HG03442 (cell line): ENCODE results near the gene ANKRD31.

Experiments used
- ATAC-seq: cut with Tn5 transposase; IDR thresholded peaks from one replicate; pipeline ENCODE4 v1.9.1; 2021; ENCODE audit warnings: mild to moderate bottlenecking, moderate library complexity; ENCODE audit not compliant: unreplicated experiment

Gene ANKRD31

GRCh38 chr5:75071100-75071499 is 165.6 kb downstream of the ANKRD31 start:
- ATAC-seq, result no peak

DNA sequence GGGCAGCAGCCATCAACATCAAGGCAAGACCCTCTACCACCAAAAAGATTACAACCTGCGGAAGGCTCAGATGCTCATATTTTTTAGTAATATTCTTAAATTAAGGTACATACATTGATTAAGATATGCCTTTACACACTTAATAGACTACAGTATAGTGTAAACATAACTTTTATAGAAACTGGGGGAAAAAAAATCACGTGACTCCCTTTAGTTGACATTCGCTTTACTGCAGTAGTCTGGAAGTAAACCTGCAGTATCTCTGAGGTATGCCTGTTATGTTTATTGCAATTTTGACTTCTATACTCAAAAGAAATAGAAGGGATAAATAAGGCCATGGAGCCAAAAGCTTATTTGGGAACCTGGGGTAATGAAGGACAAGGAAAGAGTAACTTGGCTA is 169.2 kb downstream of the ANKRD31 start:
- no peak for ATAC-seq

- ATAC-seq, result no peak
Observed at GRCh38 chr5:75062925-75063531, 173.7 kb downstream of the ANKRD31 start.

DNA sequence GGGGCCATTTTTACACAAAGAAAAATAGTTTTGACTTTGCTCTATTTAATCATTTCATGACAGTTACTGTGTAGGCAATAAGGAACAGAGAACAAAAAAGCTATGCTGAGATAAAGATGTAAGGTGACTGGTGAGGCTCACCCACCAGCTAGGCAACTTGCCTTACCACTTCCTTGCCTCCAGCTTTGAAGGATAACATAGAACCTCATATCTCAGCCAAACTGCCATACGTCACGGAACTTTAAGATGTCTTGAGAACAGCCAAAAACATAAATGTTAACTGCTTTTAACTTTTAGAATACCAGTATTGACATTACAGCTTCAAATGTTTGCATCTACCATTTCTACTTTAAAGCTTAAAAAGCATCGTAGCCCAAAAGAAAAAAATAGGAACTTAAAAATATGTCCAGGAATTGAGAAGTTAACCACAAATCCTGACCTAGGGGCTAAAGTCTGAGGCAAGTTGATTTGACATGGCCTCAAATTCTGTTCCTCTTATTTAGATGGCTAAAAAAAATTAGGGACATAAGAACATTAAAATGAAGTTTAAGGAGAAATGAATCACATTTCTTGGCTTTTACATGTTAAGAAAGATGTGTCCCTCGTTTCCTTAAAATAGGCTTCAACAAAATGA is 176.6 kb downstream of the ANKRD31 start:
- no peak for ATAC-seq

- no peak for ATAC-seq
Observed at GRCh38 chr5:75058986-75059535, 177.6 kb downstream of the ANKRD31 start.

- no peak for ATAC-seq
Observed at GRCh38 chr5:75057561-75057960, 179.1 kb downstream of the ANKRD31 start.

- ATAC-seq, result no peak
Observed at GRCh38 chr5:75055727-75056144, 180.9 kb downstream of the ANKRD31 start.

DNA sequence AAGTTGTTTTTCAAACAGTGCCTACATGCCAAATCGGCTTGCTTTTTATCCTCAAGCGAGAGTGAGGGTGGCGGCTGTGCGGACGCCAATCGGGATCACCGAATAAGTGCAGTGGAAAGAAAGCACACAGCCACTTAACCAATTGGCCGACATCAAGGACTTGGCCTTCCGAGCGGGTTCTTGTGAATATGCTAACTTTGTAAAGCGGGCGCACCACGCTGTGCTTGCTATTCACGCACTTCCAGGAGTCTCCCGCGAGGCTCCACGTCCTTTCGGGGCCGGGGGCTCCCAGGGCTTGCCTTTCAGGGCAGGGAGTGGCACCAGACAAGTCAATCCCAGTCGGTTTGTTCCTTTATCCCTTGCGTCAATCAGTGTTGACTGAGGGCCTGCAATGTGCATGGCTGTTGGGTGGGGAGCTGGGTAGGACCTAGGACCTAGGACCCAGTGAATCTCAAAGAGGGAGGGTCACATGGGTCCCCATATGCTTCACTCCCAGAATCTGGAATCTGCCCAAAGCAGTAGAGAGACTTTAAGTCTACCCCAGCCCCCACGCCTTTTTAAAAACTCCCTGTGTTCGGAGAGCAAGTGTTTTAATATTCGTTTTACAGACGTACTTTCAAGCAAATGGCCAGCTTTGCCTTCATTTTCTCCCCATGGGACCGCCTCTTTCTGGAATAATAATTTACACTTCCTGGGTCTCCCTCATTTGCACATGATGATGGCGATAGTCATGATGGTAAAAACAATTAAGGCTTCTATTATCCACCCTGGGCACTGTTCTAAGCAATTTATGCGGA is 182.3 kb downstream of the ANKRD31 start:
- ATAC-seq, result no peak

DNA sequence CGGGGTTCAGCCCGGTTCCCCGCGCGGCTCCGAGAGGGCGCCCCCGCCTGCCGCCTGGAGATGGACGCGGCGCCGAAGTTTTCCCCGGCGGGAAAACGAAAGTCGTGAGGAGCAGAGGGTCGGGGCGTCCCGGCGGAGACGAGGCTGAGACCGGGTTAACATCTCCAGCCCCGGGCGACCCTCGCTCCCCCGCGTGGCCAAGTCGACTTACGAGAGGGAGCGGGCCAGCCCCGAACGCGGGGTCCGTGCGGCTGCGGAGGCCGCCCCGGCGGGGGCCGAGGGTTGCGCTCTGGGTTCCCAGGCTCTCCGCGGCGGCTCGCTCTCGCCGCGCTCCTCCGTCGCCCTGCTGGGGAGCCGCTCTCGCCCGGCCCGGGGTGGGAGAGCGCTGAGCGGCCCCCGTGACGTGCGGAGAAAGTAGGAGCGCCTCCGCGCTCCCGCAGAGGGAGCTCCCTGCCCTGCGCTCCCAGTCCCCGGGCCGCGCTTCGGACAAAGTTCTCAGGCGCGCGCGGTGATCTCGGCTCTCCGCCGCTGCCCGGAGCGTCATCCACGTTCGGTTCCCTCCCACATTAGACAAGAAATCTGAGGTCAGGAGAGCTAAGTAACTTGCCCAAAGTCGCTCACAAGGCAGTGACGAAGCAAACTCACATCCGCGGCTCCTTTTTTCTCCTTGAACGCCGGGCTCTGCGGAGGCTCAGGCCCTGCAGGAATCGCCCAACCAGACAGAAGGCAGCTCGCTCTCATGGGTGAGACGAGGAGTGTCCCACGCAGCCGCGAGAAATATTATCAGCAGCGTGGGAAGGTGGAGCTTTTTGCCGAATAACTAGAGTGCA is 183.2 kb downstream of the ANKRD31 start:
- no peak for ATAC-seq

GRCh38 chr5:75053054-75053303 is 183.7 kb downstream of the ANKRD31 start:
- no peak for ATAC-seq

GRCh38 chr5:75052192-75053053 is 184.3 kb downstream of the ANKRD31 start, which contains the start of gene GCNT4:
Gene GCNT4 (minus strand): TSS chr5:75052558. CDS start chr5:75030037, 22,521 bp downstream.
- no peak for ATAC-seq

DNA sequence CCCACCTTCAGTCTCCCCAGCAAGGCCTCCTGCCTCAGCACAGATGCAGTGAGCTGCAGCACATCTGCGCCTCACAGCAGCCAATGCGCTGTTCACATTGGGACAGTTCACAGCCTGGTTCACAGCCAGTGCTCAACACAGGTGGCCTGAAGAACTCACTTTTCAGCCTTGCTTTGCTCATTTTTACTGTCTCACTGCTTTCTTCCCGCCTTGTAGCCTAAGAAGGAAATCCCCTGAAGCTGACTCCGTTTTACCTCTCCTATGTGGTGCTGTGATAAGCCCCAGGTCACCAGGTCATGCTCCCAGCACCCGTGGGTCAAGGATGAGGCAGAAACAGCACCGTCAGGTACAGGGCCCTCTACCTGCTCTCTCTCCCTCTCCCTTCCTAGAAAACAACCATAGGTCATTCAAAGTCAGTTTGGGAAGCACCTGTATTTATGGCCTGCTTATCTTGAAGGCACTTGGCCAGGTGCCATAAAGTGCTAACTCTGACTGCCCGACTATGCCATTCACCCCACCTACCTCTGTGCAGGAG is 185.4 kb downstream of the ANKRD31 start:
- no peak for ATAC-seq

DNA sequence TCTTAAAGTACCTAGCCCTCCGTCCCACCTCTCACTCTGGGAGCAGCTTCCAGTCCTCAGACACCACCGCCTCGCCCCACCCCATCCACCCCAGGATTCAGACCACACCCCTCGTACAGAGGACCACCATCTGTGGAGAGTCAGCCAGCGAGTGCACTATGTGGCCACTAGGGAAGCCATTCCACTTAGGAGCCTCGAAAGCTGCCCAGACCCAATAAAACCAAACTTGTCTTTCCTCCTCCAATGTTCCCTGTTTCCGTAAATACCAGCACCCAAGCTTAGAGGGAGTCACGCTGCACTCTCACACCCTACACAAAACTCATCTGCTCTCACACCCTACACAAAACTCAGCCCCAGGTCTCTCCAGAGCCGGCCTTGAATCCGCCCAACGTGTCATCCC is 186.3 kb downstream of the ANKRD31 start:
- ATAC-seq, result no peak

DNA sequence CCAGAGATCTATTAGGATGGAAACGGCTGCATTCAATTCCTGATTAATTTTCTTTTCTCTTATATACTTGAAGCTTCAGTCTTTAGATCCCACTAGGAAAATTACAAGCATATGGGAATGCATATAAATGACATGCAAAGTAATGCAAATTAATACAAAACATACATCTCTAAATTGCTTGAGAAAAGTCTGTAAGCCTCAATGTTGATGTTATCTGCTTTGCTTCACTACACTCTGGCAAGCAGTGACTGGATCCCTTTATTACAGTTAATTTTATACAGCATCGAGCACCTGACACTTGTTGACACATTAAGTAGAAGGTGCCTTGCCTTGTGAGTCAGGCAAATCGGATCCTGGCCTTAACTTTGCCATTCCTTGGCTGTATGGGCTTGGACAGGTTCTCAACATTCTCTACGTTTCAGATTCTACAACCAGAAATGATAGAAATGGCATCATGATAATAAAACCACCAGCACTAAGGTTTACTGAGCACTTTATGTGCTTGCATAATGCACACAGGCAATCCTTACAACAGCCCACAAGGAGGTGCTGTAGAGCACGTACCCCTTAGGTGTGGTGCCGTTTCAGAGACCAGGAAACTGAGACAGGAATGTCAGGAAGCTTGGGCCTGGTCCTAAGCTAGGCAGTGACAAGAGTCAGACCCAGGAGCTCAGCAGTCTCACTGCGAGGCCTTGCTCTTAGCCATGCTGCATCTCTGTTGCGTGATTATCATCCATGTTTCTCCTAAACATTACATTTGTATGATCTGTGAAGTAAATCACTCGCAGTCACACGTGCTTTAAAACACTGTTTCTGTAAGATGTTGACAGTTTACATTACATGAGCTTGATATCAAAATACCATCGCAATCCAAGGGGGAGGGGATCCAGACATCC is 187.0 kb downstream of the ANKRD31 start:
- no peak for ATAC-seq

DNA sequence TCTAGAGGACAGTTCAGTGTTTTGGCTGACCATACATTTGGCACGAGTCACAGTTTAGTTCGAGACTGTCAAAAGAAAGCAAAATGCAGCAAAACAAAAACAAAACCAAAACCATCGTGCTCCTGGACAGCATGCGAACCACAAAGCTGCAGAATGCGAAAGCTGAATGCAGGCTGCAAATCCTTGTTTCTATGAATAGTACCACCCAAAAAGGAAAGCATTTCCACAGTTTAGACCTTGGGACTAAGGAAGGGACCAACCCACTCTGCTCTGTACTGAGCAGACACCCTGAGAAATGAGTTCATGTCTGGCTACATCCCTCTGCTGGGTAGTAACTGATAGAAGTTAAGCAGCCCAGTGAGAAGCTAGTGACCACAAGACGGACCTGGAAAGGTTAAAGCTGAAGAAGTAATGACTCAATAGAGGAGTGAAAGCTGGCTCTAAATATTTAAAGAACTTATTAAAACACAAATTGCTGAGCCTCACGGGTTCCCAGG is 188.2 kb downstream of the ANKRD31 start:
- peak; percentile 49 for ATAC-seq

GRCh38 chr5:75047356-75047755 is 189.3 kb downstream of the ANKRD31 start:
- ATAC-seq, result no peak

DNA sequence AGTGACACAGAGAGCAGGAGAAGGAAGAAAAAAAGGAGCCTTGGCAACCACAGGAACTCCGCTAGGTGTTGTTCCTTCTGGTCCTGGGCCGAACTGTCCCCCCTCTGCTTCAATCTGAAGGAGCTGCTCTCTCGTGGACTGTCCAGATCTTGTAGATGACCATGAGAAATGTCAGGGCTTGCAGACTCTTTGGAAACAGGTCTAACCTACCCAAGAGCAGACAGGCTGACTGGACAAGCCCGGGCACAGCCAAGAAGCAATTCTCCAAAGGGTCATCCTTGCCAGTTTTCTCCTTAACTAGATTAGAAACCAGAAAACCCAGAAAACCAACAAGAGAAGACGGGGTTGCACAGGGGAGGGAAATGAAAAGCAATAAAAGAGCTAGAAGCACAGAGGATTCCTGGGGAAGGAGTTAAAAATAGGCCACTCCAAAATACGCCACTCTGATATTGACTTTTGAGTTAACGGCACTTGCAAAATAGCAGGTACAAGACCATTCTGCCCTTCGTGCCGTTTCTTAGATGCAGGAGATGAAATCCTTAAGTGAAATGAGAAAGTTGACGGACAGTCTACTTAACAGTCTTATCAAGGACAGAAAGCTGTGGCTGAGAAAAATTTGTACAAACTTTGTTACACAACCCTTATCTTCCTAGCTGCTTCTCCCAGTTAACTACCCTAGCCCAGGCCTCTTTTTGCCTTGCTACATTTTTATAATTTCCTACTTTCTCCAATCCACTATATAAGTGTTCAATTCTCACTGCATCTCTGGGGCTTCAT is 190.1 kb downstream of the ANKRD31 start:
- no peak for ATAC-seq

- ATAC-seq, result no peak
Observed at GRCh38 chr5:75045071-75045470, 191.6 kb downstream of the ANKRD31 start.
